Ishikawa (cell line): ENCODE data around the gene MNS1.

ENCODE experiments used
- EP300 ChIP-seq: IDR thresholded peaks from 2 replicates; pipeline ENCODE4 v1.6.1; 2012; ENCODE audit warnings: borderline replicate concordance
- RAD21 ChIP-seq: IDR thresholded peaks from 2 replicates; pipeline ENCODE4 v1.6.1; 2012; ENCODE audit warnings: low read depth
- TEAD4 ChIP-seq: IDR thresholded peaks from 2 replicates; pipeline ENCODE4 v1.6.1; 2012

- TF ChIP-seq TEAD4: no peak
- no peak for TF ChIP-seq RAD21
- no peak for TF ChIP-seq EP300
Observed at GRCh38 chr15:56460071-56460470, 4.9 kb downstream of the MNS1 start.
